GM21723 (cell line): ENCODE data around the gene SLC9C1.

Experiments
- ATAC-seq: cut with Tn5 transposase; IDR thresholded peaks from one replicate; pipeline ENCODE4 v1.9.1; 2021; ENCODE audit warnings: mild to moderate bottlenecking, moderate library complexity; ENCODE audit not compliant: unreplicated experiment

Gene SLC9C1

DNA sequence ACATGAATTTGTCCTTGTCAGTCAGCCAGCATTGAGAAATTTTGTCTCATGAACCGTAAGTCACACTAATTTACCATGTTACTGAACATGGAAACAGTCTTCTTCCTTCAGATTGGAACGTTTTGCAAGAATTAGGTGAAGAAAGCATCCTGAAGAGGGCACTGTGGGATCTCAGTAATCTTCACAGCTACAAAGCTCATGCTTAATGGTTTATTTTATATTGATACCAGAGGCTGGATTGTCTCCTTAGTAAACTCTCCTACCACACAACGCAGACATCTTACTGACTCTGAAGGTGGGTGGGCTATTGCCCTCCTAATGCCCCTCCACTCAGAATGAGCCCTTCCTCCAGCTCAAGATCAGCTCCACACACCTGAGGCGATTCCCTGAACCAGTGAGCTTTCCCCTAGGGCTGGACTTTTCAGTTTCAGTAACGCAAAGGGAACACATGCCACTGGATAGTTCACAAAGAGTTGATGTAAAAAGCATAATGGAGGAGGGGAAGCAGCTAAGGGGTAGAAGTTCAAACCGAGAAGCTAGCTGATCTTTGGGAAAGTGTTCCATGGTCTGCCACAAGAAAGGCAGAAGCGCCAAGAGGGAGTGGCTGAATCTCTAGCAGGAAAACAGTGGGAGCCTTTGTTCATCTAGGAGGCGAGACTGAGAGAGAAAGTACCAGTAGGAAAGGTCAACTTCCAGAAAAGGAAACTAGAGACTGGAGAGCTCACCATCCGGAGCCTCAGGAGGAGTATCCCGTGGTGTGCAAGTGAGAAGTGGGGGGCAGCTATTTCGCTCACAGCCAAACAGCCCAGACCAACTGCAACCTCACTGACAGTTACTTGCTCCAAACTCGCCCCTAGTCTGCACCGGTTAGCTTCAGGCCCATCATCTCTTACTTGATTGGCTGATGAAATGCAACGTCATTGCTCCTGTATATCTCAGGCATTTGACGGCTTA is at the start of gene SLC9C1:
Gene SLC9C1, minus strand, starts transcription at position 849 of the 954 bp plus-strand sequence. CDS start 7,425 bp downstream, outside the sequence.
- peak; percentile 62 for ATAC-seq

GRCh38 chr3:112341386-112341785 is 47.4 kb upstream of the SLC9C1 start:
- no peak for ATAC-seq

- no peak for ATAC-seq
Measured at GRCh38 chr3:112339609-112340008, 45.6 kb upstream of the SLC9C1 start.

- no peak for ATAC-seq
Measured at GRCh38 chr3:112339134-112339533, 45.1 kb upstream of the SLC9C1 start.

- no peak for ATAC-seq
Measured at GRCh38 chr3:112338727-112339056, 44.7 kb upstream of the SLC9C1 start.

DNA sequence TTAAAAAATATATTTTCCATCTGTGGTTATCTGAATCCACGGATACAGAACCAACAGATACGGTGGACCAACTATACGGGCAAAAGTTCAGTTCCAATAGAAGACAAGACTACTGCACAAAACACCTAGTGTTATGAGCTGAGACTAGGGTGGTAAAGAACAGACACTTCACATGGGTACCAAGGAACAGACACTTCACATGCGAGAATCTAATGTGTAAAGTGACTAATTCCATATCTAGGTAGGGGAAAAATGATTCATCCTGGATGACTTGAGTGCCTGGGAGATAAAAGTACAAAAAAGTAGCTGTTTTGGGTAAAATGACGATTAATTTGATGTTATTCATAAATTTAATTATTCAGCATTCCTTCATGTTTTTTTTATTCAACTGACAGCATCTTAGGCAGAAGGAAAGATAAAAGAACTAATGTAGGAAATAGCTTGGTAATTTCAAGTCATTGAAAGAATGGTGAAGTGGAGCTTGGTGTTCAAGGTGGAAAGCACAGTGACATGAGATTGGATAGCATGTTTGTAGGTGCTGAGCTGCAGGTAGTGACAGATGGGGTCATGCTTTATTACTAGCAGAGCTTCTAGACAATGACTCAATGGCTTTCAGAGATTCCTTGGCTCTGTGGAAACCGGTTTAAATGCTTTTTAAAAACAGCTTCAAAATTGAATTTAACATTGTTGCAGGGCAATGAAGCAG is 44.2 kb upstream of the SLC9C1 start:
- ATAC-seq: no peak

DNA sequence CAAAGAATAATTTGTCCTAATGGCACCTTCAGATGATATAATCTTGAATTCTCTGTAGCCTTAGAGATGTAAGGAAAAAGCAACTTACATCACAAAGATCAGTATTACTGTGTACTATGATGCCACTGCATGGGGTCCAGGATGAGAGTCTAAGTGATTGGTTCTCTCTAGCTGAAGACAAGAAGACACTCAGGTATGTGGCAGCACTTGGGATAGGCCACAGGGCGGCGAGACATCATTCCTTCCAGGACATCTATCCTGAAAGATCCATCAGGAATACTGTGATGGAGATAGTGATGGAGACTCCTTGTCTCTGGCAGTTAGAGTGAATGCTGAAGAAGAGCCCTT is 41.4 kb upstream of the SLC9C1 start:
- no peak for ATAC-seq

GRCh38 chr3:112334691-112335433 is 40.8 kb upstream of the SLC9C1 start:
- no peak for ATAC-seq

GRCh38 chr3:112333381-112334317 is 39.6 kb upstream of the SLC9C1 start:
- peak; percentile 55 for ATAC-seq

DNA sequence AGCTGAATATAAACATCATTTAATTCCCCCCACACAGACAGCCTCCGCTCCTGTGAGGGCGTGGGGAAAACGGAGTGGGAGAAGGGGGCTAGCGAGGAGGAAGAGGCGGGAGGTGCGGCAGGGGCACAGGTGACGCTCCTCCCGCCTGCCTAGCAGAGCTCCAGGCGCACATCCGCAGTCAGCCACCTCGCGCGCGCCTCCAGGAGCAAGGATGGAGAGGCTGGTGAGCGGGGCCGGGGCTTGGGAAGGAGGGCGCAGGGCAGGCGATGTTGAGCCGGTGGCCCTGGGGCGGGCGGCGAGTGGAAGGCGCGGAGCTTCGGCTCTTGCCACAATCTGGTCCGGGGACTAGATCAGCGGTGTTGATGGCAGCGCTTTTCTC is 39.0 kb upstream of the SLC9C1 start, which contains the start of gene CD200:
Gene CD200, plus strand, starts transcription at position 155 of the 379 bp plus-strand sequence. Its CDS starts 57 bp downstream, at position 212.
- ATAC-seq: peak; percentile 74

GRCh38 chr3:112331851-112332250 is 37.8 kb upstream of the SLC9C1 start:
- ATAC-seq: no peak

GRCh38 chr3:112327371-112327951 is 33.4 kb upstream of the SLC9C1 start:
- peak; percentile 99 for ATAC-seq

- no peak for ATAC-seq
Measured at GRCh38 chr3:112321867-112322652, 28.0 kb upstream of the SLC9C1 start.

DNA sequence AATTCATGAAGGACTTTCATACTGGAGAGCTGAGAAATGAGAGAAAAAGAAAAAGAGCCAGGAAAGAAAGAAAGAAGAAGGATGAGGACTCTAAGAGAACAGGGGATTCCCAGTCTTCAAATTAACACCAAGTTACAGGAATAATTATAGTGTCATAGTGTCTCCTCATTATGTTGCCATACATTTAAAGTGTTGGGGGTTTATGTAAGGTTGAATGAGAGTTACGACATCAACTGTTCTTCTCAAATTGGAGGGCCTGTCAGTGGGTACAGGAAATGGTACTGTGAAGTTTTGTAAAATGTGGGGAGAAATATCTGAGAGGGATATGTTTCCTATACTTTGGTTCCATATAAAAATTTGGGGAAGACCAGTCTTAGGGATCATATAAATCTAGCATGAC is 26.7 kb upstream of the SLC9C1 start:
- ATAC-seq: no peak

DNA sequence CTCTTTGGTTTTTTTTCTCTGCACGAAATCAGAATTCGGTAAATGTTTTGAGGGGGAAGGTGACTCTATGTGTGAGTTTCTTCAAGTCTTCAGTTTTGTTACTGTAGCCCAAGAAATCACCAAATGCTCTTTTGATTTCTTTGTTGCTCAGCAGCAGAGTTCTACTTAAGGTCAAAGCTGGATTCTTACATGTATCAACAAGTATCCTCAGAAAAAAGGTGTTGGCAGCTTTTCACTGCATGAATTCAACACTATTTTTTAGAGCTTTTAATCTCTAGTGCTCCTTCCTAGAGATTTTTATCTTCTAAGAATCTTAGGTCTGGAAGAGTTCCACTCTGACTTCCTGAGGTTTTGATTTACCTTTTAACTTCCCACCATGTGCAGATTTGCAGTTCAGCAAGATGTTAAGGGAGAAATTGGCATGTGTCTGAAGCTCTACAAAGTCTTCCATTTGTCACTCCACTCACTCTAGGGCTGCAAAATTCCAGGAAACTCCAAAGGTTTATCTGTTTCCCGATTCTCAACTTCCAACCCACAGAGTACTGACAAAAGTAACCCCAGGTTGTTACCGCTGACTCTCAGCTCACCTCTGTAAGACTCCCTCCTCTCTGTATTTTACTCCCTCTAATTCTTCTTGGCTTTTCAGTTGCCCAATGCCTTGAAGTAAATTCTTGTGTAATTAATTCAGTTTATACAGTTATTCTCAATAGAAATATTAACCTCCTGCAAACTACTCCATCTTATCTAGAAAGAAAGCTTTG is 25.7 kb upstream of the SLC9C1 start:
- no peak for ATAC-seq

GRCh38 chr3:112315791-112316190 is 21.8 kb upstream of the SLC9C1 start:
- ATAC-seq: no peak

DNA sequence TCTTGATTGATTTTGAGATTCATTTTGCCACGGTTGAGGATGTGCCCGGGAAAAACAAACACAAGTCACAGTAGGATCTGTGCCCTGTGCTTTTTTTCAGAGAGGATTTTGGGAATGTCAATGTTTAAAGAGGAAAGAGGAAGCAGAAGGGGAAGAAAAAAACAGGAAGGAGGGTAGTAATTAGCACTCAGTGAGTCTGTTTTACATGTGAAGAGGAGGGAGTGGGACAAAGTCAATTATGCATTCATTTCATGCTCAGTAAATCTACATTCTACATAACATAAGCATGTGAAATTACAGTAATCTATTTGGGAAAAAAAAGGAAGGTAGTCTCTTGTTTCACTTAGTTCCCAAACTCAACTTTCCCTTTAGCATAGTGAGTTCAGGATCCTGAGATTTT is 20.6 kb upstream of the SLC9C1 start:
- no peak for ATAC-seq

DNA sequence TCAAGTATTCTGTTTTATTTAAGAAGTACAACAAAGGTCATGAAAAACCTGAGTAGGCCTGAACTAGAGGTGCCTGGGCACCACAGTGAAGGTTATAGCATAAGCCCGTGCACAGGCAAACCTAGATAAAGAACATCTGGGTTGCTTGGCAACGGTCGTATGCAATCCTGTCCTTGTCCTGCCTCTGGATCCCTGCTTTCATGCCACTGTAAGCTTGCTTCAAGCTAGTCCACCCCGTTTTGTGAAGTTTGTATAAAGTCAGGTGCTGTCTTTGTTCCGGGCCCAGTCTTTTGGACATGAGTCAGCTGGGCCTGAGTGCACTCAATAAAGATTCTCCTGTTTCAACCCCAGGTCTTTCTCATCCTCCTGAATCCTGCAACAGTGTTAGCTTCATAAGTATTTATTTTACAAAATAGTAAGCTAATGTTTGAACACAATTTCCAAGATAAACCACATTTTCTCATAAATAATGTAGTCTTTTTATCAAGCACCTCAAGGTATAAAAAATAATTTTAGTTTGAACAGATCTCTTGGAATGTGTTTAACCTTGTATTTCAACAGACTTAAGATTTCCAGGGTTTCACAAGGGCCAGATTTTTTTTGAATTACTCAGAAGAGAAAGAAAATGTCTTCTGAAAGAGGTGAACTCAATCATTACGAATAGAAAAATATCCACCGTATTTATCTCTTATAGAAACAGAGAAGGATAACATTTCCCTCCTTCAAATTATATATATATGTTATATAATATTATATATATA is 14.3 kb upstream of the SLC9C1 start:
- no peak for ATAC-seq
